ENCODE results near the gene GDF11.

GRCh38 chr12:55711786-55712553 lies 31.0 kb upstream of the GDF11 start:
- TF ChIP-seq KDM1A (IDR thresholded peaks at IDR 0.05; ENCODE audit: borderline replicate concordance, low read length) (no peak), EZH2 (IDR thresholded peaks at IDR 0.05; ENCODE audit: low read depth, low read length, severe bottlenecking) (no peak), CTCF (IDR thresholded peaks at IDR 0.05; ENCODE audit: control extremely low read depth in 1 of 3, insufficient read depth in 1 of 3, low read depth in 1 of 3, low read length in 3 of 3) (no peak), BRCA1 (IDR thresholded peaks at IDR 0.05; ENCODE audit: low read depth, low read length) (no peak), TAF1 (IDR thresholded peaks at IDR 0.05; ENCODE audit: low read depth, low read length) (no peak), KDM5A (IDR thresholded peaks at IDR 0.05; ENCODE audit: low read length) (no peak), CBX5 (IDR thresholded peaks at IDR 0.05; ENCODE audit: low read depth, low read length) (no peak), POLR2A (IDR thresholded peaks at IDR 0.05; ENCODE audit: control extremely low read depth in 1 of 2, low read depth in 2 of 2, low read length in 2 of 2) (no peak), JUND (IDR thresholded peaks at IDR 0.05; ENCODE audit: low read length) (no peak), SP4 (IDR thresholded peaks at IDR 0.05; ENCODE audit: low read length) (no peak), ATF2 (IDR thresholded peaks at IDR 0.05; ENCODE audit: low read length) (no peak)

Data from H1 (cell line).